ENCODE measurements around the gene SPIRE1.
"Not testable (repeated sequence)": the region's sequence is repeated elsewhere in the genome, so short reads cannot be mapped to it uniquely, and the experiment has no call there.

The SPIRE1 gene

DNA sequence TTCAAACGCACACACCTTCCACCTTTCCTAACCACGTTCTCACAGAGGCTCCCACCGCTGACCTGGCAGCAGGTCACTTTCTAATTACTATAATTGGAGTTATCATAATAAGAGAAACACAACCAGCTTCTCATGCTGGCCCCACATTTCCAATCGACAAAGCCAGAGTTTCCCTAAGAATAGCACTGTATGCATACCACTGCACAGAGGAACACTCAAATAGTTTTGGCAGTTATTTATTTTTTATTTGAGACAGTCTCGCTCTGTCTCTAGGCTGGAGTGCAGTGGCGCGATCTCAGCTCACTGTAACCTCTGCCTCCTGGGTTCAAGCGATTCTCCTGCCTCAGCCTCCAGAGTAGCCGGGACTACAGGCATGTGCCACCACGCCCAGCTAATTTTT lies 176.0 kb downstream of the SPIRE1 start:
- DNase-seq: not testable (repeated sequence)

DNA sequence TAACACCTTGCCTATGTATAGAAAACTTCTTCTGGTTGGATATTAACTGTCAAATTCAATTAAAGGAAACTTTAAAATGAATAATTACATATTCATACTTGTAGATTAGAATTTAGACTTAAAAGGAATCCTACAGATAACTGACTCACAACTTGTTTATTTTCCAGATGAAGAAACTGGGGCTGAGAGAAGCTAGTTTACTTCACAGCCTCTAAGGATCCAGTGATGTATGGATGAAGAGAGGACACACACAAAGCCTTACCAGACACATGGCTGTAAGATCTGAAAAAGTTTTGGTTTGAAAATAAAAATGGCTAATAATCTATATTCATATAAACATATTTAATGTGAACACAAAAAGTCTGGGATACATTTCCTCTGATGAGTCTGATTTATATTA lies 177.9 kb downstream of the SPIRE1 start:
- DNase-seq: no peak

DNA sequence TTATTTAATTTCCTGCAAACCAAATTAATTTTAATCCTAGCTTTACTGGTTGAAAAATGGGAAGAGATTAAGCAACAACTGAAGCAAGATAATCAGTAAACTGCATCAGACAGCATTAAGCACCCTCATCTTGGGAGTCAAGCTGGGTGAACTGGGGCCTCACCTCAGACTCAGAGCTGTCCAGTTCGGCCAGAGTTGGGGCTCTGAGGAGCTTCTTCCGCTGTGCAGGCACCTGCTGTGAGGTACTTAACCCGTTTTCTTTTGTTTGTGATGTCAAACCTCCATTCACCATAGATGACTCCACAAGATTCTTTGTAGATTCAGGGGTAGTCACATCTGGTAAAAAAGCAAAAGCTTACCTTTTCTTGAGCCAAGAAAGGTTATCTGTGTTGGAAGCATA lies 178.4 kb downstream of the SPIRE1 start:
- DNase-seq: no peak

DNA sequence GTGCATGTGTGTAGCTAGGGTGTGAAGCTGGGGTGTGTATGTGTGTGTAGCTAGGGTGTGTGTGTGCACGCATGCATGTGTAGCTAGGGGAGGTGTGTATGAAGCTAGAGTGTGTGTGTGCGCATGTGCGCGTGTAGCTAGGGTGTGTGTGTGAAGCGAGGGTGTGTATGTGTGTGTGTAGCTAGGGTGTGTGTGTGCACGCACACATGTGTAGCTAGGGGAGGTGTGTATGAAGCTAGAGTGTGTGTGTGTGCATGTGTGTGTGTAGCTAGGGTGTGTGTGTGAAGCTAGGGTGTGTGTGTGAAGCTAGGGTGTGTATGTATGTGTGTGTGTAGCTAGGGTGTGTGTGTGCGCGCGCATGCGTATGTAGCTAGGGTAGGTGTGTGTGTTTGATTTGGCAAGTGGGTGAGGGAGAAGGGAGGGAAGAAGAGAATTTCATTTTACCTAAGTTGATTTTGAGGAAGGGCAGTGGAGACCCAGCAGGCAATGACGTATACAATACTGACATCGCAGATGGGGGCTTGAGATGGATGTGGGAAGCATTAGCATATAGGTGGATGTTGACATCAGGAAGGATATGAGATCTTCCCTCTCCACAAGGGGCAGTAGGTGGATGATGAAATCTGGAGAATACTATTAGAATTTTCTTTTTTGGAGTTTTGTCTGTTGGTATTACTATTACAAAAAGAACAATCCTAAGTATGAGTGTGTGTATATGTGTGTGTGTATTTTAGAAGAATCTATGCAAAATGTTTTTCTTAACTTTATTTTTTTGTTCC lies 179.4 kb downstream of the SPIRE1 start:
- no peak for DNase-seq

DNA sequence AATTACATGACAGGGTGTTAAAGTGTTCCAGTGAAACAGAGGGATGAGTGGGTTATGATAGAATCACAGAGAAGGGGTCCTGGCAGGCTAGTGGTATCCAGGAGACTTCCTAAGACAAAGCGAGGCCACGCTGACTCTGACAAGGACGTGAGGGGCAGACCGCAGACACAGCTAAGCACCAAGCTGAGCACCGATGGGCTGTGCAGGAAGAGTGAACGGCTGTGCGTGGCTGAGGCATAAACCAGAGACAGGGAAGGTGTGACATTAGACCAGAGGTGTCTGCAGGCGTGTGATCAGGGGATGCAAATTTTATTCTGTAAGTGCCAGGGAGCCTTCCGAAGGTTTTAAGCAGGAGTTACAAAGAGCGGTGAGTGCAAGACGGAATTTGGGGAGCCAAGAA lies 180.3 kb downstream of the SPIRE1 start:
- no peak for DNase-seq

DNA sequence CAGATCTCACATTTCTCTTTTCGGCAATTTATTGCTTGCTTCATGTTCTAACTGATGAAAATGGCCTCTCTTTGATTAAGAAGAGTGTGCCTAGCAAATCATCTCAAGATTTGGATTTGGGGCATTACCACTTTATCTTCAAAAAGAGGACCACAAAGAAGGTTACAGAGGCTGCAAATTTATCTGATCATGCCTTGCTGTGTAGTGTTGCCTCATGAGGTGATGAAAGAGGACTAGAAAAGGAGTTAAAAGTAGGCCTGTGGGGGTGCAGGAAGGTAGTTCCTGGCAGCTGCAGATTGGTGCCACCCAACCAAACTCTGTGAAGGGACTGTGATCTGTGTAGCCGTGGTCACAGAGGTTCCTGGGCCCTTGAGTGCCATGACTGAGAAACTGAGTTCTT lies 181.0 kb downstream of the SPIRE1 start:
- no peak for DNase-seq

DNA sequence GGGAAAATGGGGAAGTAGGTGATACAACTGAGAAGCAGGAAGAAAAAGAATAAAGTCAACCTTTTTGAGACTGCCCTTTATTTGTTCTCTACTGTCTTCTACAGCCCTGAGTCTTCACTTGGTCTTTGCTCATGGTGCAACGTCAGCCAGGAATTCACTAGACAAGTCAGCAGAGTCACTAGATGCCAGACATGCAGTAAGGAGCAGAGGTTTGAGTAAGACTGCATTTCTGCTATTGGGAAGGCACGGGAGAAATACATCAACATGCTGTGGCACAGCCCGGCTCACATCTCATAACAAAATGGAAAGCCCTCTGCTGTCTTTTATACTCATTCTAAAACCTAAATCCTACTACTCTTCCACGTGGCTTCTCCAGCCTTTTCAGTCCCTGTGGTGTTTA lies 183.0 kb downstream of the SPIRE1 start:
- DNase-seq: no peak

DNA sequence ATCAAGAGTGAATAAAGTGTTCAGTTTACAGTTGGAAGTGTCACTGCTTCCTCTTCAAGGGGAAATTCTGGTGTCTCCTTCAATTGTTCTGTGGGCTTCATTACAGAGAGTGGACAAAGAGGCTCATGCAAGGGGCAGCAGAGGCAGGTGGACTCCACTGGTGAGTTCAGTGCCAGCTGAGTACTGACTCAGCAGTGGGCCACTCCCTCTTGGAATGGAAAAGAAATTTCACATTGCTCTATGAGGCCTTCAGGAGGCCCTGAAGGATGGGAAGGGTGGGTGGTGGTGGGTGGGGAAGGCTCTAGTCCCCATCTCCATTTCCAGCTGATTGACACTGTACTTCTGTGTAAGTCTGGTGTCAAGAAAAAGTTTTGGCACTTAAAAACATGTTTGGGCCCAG lies 183.8 kb downstream of the SPIRE1 start:
- DNase-seq: no peak

DNA sequence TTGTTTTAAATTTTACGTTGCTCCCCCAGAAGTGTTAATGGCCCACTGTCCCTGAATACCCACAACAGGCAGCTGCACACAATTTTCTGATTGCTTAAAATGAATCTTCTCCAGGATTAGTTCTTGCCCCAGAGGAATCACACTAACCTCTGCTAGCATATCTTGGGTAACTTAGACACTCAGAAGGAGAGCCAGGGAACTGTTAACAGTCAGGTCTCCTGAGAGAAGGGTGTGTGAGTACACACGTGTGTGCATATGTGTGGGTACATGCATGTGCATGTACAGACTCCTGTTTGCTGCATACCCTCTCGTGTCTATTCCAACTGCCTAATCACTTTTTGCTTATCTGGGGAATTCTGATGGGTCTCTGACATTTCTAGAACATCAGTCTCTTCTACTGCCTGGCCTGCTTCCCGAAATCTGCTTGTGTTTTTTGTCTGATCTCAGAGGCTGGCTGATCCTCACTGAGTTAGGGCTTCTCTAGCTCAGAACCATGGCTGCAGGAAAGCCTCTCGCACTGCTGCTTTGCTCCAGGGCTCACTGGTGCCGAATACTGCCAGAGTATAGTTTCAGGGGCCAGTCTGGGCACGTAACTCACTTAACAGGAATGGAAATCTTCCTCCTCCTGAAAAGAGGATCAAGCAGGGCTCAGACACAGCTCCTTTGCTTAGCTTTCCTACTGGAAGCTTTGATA lies 187.4 kb downstream of the SPIRE1 start:
- DNase-seq: no peak

DNA sequence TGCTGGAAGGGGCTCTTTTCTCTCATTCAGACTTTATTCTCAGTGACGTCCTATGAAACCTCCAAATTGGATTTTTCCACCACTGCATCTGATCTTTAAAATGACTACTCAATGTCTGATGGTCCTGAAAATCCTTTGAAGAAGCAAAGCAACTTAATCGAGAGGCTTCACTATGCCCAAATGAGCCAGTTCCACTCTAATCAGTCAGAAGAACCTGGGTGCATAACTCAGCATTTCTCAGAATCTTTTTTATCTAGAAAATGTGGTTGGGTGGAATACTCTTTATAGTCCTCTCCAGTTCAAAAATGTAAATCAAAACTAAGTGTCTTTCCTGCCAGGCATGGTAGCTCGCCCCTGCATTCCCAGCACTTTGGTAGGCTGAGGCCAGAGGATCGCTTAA lies 189.5 kb downstream of the SPIRE1 start:
- DNase-seq: no peak

DNA sequence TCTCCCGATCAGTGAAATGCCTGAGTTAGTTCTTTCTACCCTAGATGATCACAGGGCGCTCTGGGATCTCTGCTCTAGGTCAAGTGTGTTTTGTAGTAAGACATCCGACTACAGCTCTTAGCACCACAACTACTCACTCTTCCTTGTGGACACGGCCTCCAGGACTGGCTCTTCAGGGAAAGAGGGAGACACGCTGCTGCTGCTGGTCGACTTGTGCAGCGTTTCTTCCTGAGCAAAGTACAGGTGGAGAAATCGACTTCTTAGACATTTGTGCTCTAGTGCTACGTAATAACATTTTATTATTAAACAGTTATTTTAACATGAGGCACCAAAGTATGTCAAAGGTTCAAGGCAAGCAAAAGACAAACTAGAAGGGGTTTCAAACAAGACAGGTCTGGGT lies 193.2 kb downstream of the SPIRE1 start:
- no peak for DNase-seq

DNA sequence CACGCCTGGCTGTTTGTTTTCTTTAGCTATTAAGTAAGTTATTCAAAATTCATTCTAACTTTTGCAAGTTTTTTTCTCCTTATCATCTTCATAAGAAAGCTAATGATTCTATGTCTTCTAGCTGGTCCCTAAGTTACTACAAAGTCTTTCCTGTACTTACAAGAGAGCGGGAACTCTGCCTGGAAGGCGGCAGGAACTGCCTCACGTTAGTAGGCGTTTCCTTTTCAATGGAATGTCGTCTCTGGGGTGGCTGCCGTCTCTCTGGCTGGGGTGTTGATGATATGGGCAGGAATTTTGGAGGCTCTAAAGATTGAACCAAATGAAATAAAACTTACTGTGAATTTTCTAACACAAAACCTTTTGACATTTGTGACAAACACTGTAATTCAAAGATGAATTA lies 194.7 kb downstream of the SPIRE1 start:
- no peak for DNase-seq

DNA sequence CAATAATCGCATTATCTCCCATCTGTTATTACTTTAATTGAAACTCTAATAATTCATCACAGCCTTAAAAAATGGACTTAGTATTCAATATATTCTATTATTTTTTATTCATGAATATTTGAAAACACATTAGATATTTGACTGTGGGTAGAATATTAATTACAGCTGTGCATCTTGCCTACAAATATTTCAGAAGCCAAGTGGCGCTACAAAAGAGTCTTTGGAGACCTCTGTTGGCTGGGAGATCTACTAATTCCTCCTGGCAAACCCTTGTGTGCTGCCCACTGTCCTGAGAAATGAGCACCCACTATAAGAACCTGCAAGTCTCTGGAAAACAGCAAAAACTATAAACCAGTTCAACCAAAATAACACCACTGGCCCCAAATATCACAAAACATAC lies 195.7 kb downstream of the SPIRE1 start:
- no peak for DNase-seq

DNA sequence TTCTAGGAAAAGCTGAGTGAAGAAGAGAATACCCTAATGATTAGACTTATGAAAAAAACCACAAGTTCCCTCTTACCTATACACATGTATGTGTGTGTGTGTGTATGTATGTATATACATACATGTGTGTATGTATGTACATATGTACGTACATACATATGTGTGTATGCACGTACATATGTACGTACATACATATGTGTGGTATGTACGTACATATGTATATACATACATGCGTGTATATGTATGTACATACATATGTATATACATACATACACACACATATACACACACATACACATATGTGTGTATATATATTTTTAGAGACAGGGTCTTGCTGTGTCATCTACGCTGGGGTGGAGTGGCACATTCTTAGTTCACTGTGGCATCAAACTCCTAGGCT lies 196.6 kb downstream of the SPIRE1 start:
- no peak for DNase-seq

DNA sequence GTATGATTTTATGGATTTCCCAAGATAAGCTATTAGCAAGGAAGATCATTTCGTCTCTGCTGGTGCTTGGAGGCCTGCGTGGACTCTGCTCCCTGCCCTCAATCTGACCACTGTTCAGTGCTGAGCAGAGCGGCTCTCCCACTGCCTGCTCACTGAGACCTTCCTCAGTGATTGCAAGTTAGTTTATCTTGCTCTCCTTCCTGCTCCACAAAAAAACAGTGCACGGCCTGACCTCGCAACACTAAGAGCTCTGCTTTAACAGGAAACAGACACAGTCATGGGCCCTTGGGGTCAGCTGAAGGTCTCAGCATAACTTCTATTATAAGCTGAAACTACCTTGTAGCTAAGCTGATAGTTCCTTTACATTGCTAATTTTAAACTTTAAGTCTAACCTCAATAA lies 197.0 kb downstream of the SPIRE1 start:
- no peak for DNase-seq

DNA sequence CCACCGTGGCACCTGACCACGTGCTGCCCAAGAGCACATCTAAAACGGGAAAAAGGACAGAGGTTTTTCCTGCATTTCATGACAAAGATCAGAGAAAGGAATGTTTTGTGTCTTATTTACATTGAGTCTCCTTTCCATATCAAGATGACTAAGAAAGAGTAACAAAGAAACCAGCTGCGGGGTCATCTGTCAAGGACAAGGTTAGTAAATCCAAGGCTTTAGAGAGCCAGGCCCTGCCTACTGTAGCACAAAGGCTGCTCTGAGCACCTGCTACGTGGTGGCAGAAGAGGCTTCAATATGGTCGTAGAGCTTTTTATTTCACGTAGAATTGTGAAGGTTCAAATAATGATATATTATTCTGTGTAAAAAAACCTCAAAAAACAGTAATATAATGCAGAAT lies 199.1 kb downstream of the SPIRE1 start:
- DNase-seq: no peak

DNA sequence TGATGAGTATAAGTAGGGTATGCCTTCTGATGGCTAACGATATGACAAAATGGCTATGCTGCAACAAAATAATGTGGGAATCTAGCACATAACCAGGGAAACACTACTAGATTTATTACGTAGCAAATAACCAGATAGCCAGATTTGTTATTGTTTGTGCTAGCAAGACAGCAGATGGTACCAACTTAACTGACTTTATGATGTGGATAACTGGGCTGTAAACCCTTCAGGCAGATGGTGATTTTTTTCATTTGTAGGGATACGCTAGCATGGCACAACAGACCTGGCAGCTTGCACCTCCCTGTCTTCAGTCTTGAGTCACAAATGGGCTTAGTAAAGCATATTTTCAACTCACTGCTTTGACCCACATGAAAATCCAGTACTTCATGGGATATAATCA lies 201.5 kb downstream of the SPIRE1 start:
- no peak for DNase-seq

DNA sequence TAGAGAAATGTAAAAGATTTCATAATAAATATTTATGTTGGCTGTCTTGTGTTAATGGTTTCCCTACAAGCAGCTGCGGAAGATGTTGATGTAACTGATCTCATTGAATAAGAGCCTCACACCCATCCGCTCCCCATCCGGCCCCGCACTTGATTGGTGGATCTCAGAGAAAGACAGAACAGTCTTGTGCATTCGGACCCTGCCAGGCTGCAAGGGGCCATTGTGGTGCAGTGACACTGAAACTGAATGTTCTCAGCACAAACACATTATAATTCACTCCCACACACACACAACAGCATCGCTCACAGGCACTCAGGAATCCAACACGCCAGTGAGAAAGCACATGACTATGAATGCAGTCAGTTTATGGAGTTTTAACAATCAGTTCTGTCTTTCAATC lies 202.4 kb downstream of the SPIRE1 start:
- no peak for DNase-seq

DNA sequence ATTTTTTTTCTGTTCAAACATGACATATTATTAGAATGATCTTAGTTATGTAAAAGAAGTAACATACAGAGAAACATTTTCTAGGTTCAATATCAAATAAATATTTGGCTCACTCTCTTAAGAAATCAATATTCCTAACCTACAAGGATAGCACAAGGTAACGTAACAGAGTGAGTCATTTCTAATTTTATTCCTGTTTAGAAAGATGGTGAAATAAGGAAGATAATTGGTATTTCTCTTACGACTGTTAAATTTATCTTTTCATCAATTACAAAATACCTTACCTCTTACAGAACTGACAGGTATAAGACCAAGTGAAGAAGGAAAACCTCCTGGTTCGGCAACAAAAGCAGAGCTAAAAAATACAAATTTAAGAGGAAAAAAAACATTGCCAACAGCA lies 205.1 kb downstream of the SPIRE1 start:
- no peak for DNase-seq

DNA sequence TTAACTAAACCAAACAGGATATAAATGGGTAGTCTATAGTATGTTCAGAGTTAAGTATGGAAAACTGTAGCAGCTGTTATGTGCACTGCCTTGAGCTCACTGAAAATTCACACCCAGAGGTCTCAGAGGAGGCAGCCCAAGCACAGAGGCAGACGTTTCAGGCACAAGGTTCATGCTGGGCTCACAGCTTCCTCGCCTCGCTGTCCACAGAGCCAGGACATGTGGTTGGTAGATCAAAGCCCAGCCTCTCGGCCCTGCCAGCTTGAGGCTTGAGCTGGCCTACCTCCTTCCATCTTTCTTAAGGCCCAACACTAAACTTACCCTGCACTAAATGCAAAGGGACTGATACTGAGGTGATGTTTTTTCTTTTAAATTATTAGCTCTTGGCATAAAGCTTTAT lies 206.5 kb downstream of the SPIRE1 start:
- DNase-seq: no peak

DNA sequence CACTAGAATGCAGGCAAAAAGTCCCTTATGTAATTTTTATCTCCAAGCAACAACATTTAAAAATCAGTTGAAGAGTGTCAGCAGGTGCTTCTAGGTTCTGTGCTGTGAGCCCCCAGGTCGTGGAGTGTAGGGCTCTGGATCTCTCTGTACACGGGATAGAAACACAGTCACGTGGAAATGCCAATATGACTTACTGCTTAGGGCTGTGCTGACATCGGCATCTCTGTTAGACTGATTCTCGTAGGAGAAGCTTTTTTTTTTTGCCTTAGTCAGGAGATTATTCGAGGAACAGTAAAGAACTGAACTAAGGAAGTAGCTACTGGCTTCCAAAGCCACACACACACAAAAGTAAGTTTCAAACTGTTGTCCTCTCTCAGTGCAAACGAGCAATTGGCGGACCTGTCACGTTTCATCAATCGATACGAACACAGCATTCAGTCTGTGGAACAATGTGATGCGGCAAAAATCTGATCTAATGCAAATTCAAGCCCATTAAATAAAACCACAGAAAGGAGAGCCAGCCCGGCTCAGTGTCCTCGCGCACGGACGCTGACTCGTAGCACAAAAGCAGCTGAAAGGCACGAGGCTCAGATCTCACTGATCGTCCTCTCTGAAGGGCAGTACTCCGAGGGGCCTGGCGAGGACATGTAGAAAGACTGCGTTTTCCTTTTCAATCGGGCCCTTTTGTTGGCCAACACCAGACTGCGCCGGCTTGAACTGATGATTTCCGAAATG lies 208.7 kb downstream of the SPIRE1 start:
- no peak for DNase-seq

DNA sequence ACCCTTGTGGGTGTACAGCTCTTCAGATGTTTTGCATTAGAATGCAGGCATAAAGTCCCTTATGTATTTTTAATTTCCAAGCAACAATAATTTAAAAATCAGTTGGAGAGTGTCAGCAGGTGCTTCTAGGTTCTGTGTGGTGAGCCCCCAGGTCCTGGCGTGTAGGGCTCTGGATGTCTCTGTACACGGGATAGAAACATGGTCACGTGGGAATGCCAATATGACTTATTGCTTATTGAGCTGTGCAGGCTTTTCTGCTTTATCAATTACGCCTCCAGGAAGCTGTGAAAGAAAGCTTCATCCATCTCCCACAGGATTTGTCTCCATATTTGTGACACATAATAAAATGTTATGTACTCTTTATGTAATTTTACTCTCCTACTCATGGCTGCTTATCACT lies 212.4 kb downstream of the SPIRE1 start:
- no peak for DNase-seq

DNA sequence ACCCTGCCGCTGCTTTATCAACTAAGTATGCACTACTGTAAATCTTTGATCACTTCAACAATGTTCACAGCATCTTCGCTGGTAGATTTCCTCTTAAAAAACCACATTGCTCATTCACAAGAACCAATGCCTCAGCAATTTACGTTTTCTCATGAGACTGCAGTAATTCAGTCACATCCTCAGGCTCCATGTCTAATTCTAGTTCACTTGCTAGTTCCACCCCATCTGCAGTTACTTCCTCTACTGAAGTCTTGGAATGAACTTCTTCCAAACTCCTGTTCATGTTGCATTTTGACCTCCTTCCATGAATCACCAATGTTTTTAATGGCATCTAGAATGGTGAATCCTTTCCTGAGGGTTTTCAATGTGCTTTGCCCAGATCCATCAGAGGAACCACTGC lies 214.4 kb downstream of the SPIRE1 start:
- DNase-seq: no peak

DNA sequence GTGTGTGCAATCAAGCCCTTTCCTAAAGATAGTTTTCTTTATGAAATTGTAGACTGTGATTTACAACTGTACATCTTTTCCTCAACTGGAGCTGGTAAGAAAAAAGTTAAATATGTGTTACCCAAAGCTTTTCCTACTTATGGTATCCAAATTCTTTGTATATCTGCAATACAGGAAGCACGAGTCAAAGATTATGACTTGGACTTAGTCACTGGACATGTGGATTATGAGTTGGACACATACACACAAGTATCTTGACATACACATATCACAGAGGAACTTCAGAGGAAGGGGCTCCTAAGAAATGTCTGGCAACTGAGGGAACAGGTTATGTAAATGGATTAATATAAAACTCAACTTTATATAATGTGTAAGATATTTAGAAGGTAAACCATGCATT lies 215.0 kb downstream of the SPIRE1 start:
- DNase-seq: no peak
